Prostate gland (tissue), 2 donors: ENCODE results near the gene TSPAN18.

ENCODE experiments used
- CTCF ChIP-seq, 4 experiments: fragments of 200-600 bp in 2 of 4; fragments of 450-650 bp in 2 of 4; sonication (generic) in 2 of 4; IDR thresholded peaks; 1 replicate in 3 of 4; 2 replicates in 1 of 4; pipeline ENCODE4 v1.5.1; 2016 to 2019; ENCODE audit warnings: antibody characterized with exemption in 4 of 4, mild to moderate bottlenecking in 2 of 4, moderate library complexity in 2 of 4
- POLR2A ChIP-seq: fragments of 450-650 bp; IDR thresholded peaks from one replicate; pipeline ENCODE4 v1.6.1; 2016; ENCODE audit warnings: antibody characterized with exemption, mild to moderate bottlenecking
- POLR2AphosphoS5 ChIP-seq: sonication (generic); formaldehyde crosslinking; IDR thresholded peaks from one replicate; pipeline ENCODE4 v1.6.1; 2017; ENCODE audit warnings: antibody characterized with exemption

GRCh38 chr11:44774108-44774507 is 47.3 kb downstream of the TSPAN18 start:
- TF ChIP-seq POLR2A, result no peak
- no peak for TF ChIP-seq CTCF (IDR thresholded peaks at IDR 0.05)
- no peak for TF ChIP-seq POLR2AphosphoS5
